Small intestine (tissue), 7 donors: ENCODE measurements around the gene MVB12B. TPM values are rescaled to one million over a fixed set of nuclear protein-coding genes. Genes with fewer than 3 reads are reported as not detected.

ENCODE experiments used
- DNase-seq, 2 donors: peaks; one replicate each; pipeline versions ENCODE4 v3.0.0 to v3.0.0-alpha.2; 2013
- FAIRE-seq: peaks from 2 replicates; lab custom pipeline; 2012; peaks lifted over from hg19 to GRCh38; lab: Jason Lieb, UNC
- H3K27ac ChIP-seq, 3 donors: one replicate each; pipeline ENCODE4 v1.5.1; 2013; ENCODE audit warnings: low read length in 2 of 3, mild to moderate bottlenecking in 2 of 3, control low read depth in 1 of 3, inconsistent platforms in 1 of 3, low read depth in 1 of 3, moderate library complexity in 1 of 3
- H3K27me3 ChIP-seq, 3 donors: one replicate each; pipeline ENCODE4 v1.6.1; 2013; ENCODE audit warnings: low read length in 3 of 3, inconsistent platforms in 1 of 3; ENCODE audit not compliant: control insufficient read depth in 3 of 3, insufficient read depth in 3 of 3
- H3K36me3 ChIP-seq, 3 donors: one replicate each; pipeline ENCODE4 v1.6.1; 2013; ENCODE audit warnings: low read length in 3 of 3, inconsistent platforms in 1 of 3, low read depth in 1 of 3, mild to moderate bottlenecking in 1 of 3, moderate library complexity in 1 of 3; ENCODE audit not compliant: control insufficient read depth in 3 of 3, insufficient read depth in 2 of 3
- H3K4me1 ChIP-seq, 3 donors: one replicate each; pipeline ENCODE4 v1.6.1; 2013; ENCODE audit warnings: low read length in 2 of 3, inconsistent platforms in 1 of 3, low read depth in 1 of 3, mild to moderate bottlenecking in 1 of 3, moderate library complexity in 1 of 3; ENCODE audit not compliant: control insufficient read depth in 3 of 3, insufficient read depth in 2 of 3
- H3K4me3 ChIP-seq, 3 donors: one replicate each; pipeline ENCODE4 v1.5.1; 2013; ENCODE audit warnings: low read length in 3 of 3, control low read depth in 1 of 3, inconsistent platforms in 1 of 3, low read depth in 1 of 3, mild to moderate bottlenecking in 1 of 3, moderate library complexity in 1 of 3
- H3K9me3 ChIP-seq, 2 donors: one replicate each; pipeline ENCODE4 v1.6.1; 2013; ENCODE audit warnings: low read depth in 1 of 2, low read length in 1 of 2; ENCODE audit not compliant: control insufficient read depth in 2 of 2, insufficient read depth in 1 of 2
- WGBS, 3 donors: extraction: QIAGEN DNeasy Blood & Tissue Kit; methylation state at CpG; one replicate each; pipeline ENCODE4 v1.1.7; 2013; 5-methylcytosine and 5-hydroxymethylcytosine counted together
- polyA plus RNA-seq, 4 donors: library from polyadenylated mRNA; stranded (reverse) in 3 of 4; unstranded in 1 of 4; fragments of 200-250 nt in 3 of 4; fragments of 120-200 nt in 1 of 4; gene quantifications; one replicate each; pipeline versions ENCODE4 v1.2.1 to v1.2.3, GENCODE V29; 2013
- donor health status: healthy with polysubstance abuse.
- donor health status: control.
- donor health status: control.
- donor health status: Bipolar disorder and iron deficiency.
- donor health status: healthy.

The MVB12B gene
- polyA plus RNA-seq, 4 donors: 1.6 to 10.0 (median 4.2) TPM

DNA sequence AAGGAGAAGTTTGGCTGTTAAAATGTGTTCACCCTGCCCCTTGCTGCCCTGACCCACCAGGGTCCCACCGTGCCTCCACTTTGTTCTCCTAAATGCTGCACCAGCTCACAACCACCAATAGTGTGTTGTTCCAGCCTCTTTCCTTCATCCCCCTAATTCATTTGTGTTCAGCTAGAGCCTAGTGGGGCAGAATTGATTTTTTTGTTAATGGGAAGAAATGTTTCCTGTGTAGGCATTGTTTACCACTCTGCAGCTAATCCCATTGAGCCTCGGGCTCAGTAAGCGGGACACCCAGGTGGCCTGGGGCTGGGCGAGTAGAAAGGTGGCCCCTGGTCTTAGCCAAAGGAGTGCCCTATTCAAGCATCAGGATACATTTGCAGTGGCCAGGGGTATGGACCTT is 127.6 kb downstream of the MVB12B start:
- FAIRE-seq: no peak
- WGBS, 3 donors: 80 to 93% (median 92%) methylated on average over 4 of the region's 4 CpGs

DNA sequence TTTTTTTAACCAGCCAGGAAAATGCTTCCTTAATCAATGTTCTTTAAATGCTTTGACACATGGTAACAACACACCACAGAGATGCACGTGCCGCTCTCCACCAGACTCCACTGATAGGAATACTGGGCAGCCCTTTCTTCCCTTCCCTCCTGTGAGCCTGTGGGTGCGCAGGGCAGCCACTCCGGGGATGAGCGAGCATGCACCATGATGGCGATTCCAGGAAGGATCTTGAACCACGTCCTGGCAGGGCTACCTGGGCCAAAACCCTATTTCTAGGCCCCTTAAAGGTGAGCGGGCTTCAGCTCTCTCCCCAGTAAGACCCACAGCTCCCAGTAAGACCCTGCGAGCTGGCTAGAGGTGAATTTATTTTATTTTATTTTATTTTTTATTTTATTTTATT is 128.2 kb downstream of the MVB12B start:
- no peak for FAIRE-seq
- no peak for DNase-seq
- 94 to 97% (median 96%) methylated on average over 9 of the region's 9 CpGs for WGBS, 3 donors

More for the DNA sequence above, 127.6 kb downstream of the MVB12B start:
- DNase-seq: no peak
- no peaks in the 10 kb centered on the region for H3K4me1 ChIP-seq
- H3K27ac ChIP-seq: no peak overlapping the region
- peaks cover 0 to 63% (median 0%) of the 10 kb centered on the region in 3 donors for H3K36me3 ChIP-seq
- H3K27me3 ChIP-seq: no peaks in the 10 kb centered on the region
- H3K9me3 ChIP-seq: no peaks in the 10 kb centered on the region
- no peak overlapping the region for H3K4me3 ChIP-seq

DNA sequence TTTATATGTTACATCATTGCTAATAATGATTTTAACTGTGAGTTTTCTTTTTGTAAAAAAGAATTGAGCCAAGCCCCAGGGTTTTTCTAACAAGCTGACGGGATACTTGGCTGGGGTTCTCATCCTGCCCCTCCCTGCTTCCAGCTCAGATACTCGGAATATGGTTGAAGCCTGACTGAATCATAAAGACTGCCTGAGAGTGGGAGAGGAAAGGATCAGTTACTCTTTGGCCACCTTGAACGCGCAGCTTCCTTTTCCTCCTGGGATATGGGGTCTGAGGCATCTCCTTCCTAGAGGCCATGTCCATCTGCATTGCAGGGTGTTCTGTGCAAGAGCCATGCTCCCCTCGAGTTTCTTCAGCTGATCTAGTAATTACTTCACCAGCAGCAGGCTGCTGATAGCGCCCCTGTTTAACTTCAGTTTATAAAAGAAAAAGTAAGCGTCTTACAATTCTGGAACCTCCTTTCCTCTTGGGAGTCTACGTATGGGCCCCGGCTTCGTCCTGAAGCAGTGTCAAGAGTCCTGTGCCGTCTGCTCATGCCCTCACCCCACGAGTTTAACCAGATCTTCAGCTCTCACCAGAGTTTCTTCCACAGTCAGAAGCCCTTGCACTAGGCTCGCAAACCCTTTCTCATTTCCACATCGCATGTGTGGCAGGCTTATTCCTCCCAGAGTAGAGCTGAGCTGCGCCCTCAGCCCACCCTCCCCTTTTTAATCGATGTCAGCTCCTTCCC is 130.0 kb downstream of the MVB12B start:
- no peaks in the 10 kb centered on the region for H3K27me3 ChIP-seq
- FAIRE-seq (no peak), DNase-seq (no peak)
- H3K36me3 ChIP-seq: peaks cover 0 to 59% (median 0%) of the 10 kb centered on the region in 3 donors
- H3K4me1 ChIP-seq: no peaks in the 10 kb centered on the region
- H3K27ac ChIP-seq: no peak overlapping the region
- 85 to 90% (median 89%) methylated on average over 16 of the region's 16 CpGs for WGBS, 3 donors
- no peak overlapping the region for H3K4me3 ChIP-seq
- no peaks in the 10 kb centered on the region for H3K9me3 ChIP-seq

More for the DNA sequence above, 128.2 kb downstream of the MVB12B start:
- Histone ChIP-seq H3K4me3 (no peak overlapping the region), H3K36me3 (peaks cover 0 to 65% (median 0%) of the 10 kb centered on the region in 3 donors), H3K27me3 (no peaks in the 10 kb centered on the region), H3K27ac (no peak overlapping the region), H3K4me1 (no peaks in the 10 kb centered on the region), H3K9me3 (no peaks in the 10 kb centered on the region)

DNA sequence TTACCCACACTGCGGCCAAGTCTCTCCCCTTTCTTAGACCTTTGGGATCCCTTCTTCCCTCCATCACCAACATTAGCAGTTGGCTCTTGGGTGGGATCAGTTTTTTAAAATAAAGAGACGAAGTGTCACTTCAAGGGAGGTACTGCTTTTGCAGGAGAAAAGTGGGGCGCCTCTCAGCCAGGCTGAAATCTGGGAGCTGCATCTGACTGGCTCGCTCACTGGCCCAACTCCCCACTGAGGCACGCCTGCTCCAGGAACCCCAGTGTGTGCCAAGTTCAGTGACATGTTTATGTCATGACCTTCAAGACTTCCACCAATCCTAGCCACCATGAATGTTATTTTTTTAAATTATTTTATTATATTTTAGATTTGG is 130.5 kb downstream of the MVB12B start:
- WGBS, 3 donors: 93 to 96% (median 95%) methylated on average over 5 of the region's 5 CpGs
- peaks cover 0 to 53% (median 0%) of the 10 kb centered on the region in 3 donors for H3K36me3 ChIP-seq
- no peak overlapping the region for H3K27ac ChIP-seq
- FAIRE-seq: no peak
- no peak for DNase-seq
- no peaks in the 10 kb centered on the region for H3K9me3 ChIP-seq
- no peaks in the 10 kb centered on the region for H3K4me1 ChIP-seq
- H3K4me3 ChIP-seq: no peak overlapping the region
- no peaks in the 10 kb centered on the region for H3K27me3 ChIP-seq

DNA sequence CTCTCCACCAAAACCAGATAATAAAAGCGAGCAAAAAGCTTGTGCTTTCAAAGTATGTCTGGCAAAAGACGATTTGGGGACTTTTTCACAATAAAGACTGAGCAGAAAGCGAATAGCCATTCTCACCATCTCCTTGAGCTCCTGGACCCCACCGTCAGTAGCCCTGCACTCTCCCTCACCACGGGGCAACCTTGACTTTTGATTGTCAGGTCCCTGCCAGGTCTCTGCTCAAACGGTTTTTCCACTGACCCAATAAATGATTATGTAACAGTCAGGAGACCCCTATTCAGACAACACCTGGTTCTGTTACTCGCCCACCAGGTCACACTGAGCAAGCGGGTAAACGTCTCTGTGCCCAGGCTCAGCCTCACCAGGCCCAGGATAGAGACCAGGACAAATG is 131.3 kb downstream of the MVB12B start:
- H3K27ac ChIP-seq: no peak overlapping the region
- 86 to 88% (median 87%) methylated on average over 9 of the region's 9 CpGs for WGBS, 3 donors
- no peaks in the 10 kb centered on the region for H3K9me3 ChIP-seq
- FAIRE-seq (no peak), DNase-seq (no peak)
- no peaks in the 10 kb centered on the region for H3K4me1 ChIP-seq
- peaks cover 0 to 52% (median 0%) of the 10 kb centered on the region in 3 donors for H3K36me3 ChIP-seq
- H3K4me3 ChIP-seq: no peak overlapping the region
- no peaks in the 10 kb centered on the region for H3K27me3 ChIP-seq

DNA sequence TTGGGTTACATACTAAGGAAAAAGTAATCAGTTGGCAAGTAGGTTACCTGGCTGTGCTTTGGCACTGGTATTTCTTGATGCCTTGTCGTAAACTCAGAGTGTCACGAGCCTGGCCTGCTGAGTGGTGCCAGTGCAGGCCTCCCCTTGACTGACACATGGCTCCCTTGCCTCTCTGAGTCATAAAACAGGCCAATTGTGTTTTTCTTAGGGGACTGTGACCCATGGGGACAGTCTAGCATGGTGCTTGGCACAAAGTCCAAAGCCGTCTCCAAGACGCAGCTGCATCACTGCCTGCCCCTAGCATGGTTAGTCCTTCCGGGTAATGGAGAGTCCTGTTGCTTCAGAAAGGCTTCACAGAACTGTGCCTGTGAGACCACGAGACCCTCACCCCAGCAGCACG is 132.5 kb downstream of the MVB12B start:
- H3K27ac ChIP-seq: no peak overlapping the region
- H3K4me1 ChIP-seq: no peaks in the 10 kb centered on the region
- H3K4me3 ChIP-seq: no peak overlapping the region
- peaks cover 0 to 53% (median 0%) of the 10 kb centered on the region in 3 donors for H3K36me3 ChIP-seq
- H3K9me3 ChIP-seq: no peaks in the 10 kb centered on the region
- DNase-seq (peak; percentile 14 to 15), FAIRE-seq (no peak)
- WGBS, 3 donors: 56 to 79% (median 67%) methylated on average over 7 of the region's 7 CpGs
- no peaks in the 10 kb centered on the region for H3K27me3 ChIP-seq

DNA sequence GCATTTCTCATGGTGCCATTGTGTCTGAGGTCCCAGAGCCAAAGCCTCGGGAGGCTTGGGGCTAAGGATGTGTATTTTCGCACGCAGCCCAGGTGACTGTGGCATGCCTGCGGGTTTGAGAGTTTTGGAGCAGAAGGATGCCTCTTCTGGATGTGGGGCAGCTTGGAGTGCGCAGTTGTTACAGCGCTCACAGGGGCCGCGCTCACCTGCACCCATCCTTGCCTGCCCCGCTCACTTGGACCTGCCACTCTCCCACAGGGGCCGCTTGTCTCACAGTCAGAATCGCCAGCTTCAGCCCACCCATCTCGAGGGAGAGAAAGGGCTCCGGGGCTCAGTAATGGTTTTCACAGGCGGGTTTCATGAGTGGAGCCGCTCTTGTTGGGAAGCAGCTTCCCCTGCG is 132.9 kb downstream of the MVB12B start:
- no peak for FAIRE-seq

DNA sequence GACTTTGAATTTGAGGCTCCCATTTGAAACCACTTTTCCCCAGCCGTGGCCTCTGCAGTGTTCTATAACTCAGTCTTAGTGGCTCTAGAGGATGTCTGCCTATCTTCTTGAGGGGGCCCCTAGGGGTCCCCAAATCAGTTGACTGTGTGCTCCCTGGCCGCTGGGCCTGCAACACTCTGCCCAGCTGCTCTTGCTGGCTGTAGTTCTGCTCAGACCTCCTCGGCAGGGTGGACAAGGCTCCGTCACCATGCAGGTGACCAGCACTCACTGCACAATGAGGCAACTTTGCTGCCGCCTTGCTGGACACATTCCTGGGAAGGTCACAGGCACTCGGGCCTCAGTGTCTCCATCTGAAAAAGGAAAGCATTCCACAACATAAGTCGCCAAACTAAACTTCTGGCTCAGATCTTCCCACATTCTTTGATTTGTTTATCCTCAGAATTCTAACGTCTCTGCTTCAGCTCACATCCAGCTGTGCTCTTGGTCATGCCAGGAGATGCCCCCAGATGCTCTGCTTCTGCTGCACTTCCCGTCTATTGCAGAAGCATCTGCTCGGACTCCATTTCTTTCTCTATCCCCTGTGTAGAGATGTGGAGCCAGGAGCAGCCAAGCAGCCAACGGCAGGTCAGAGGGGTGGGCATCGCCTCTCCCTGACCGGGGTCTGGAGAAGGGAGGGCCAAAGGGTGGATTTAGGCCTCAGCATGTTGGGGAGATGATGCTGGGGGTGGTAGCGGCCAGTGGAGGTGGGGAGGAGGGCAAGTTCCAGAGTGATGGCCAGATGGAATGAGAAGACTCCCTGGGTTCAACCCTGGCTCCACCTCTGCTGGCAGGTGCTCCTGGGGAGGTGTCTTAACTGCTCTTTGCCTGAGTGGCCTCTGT is 133.6 kb downstream of the MVB12B start:
- no peak overlapping the region for H3K4me3 ChIP-seq
- H3K4me1 ChIP-seq: no peaks in the 10 kb centered on the region
- H3K9me3 ChIP-seq: no peaks in the 10 kb centered on the region
- H3K36me3 ChIP-seq: peaks cover 0 to 55% (median 0%) of the 10 kb centered on the region in 3 donors
- 71 to 91% (median 91%) methylated on average over 14 of the region's 14 CpGs for WGBS, 3 donors
- no peaks in the 10 kb centered on the region for H3K27me3 ChIP-seq
- no peak overlapping the region for H3K27ac ChIP-seq
- DNase-seq (no peak), FAIRE-seq (no peak)

More for the DNA sequence above, 132.9 kb downstream of the MVB12B start:
- Histone ChIP-seq H3K4me1 (no peaks in the 10 kb centered on the region), H3K27ac (no peak overlapping the region), H3K9me3 (no peaks in the 10 kb centered on the region), H3K27me3 (no peaks in the 10 kb centered on the region), H3K4me3 (no peak overlapping the region), H3K36me3 (peaks cover 0 to 54% (median 0%) of the 10 kb centered on the region in 3 donors)
- no peak for DNase-seq
- 95 to 97% (median 96%) methylated on average over 16 of the region's 16 CpGs for WGBS, 3 donors
